PFSK-1 (cell line): ENCODE measurements around the gene RUNX1.

ENCODE experiments used
- POLR2AphosphoS5 ChIP-seq: IDR thresholded peaks from 2 replicates; pipeline ENCODE4 v1.6.1; 2012; ENCODE audit warnings: low read depth, mild to moderate bottlenecking, control low read depth, low read length, moderate library complexity
- REST ChIP-seq, 2 experiments: IDR thresholded peaks; 2 replicates each; pipeline versions ENCODE4 v1.6.1 to v1.8.0; 2011 to 2012; ENCODE audit warnings: low read depth in 2 of 2, low read length in 2 of 2, control low read depth in 1 of 2, inconsistent platforms in 1 of 2, mild to moderate bottlenecking in 1 of 2, moderate library complexity in 1 of 2; ENCODE audit not compliant: insufficient read depth in 1 of 2
- TAF1 ChIP-seq: IDR thresholded peaks from 2 replicates; pipeline ENCODE4 v1.6.1; 2012; ENCODE audit warnings: low read length, control low read depth, borderline replicate concordance; ENCODE audit not compliant: insufficient read depth

GRCh38 chr21:34801519-34802132 lies 247.5 kb downstream of the RUNX1 start:
- no peak for TF ChIP-seq POLR2AphosphoS5
- TF ChIP-seq REST (IDR thresholded peaks at IDR 0.05; ENCODE audit: insufficient read depth in 1 of 2, low read depth in 2 of 2, low read length in 2 of 2), result no peak
- no peak for TF ChIP-seq TAF1
